HepG2 (cell line): ENCODE data around the gene GALR3. TPM values are rescaled to one million over a fixed set of nuclear protein-coding genes. Genes with fewer than 3 reads are reported as not detected.

ENCODE experiments used
- CAMTA2 ChIP-seq: sonication (generic); formaldehyde crosslinking; IDR thresholded peaks from 2 replicates; pipeline ENCODE4 v1.4.0; 2020; ENCODE audit warnings: mild to moderate bottlenecking, missing genetic modification reagents, borderline replicate concordance
- EP300 ChIP-seq, 3 experiments: sonication (generic) in 1 of 3; formaldehyde crosslinking in 1 of 3; IDR thresholded peaks; 2 replicates each; pipeline versions ENCODE4 v1.5.1 to v1.6.1; 2011 to 2020; ENCODE audit warnings: low read depth in 2 of 3, low read length in 2 of 3, borderline replicate concordance in 1 of 3, improper control_type of control experiment in 1 of 3, mild to moderate bottlenecking in 1 of 3, missing genetic modification reagents in 1 of 3, moderate library complexity in 1 of 3
- GZF1 ChIP-seq: sonication (generic); formaldehyde crosslinking; IDR thresholded peaks from 2 replicates; pipeline ENCODE4 v1.5.1; 2020; ENCODE audit warnings: mild to moderate bottlenecking, missing genetic modification reagents
- HCFC1 ChIP-seq: fragments of 150-350 bp; IDR thresholded peaks from 2 replicates; pipeline ENCODE4 v1.6.1; 2014; ENCODE audit warnings: low read depth, low read length
- HMG20A ChIP-seq: IDR thresholded peaks from 2 replicates; pipeline ENCODE4 v1.6.1; 2016; ENCODE audit warnings: borderline replicate concordance
- MAFF ChIP-seq: IDR thresholded peaks from 2 replicates; pipeline ENCODE4 v1.6.1; 2011; ENCODE audit warnings: low read depth, low read length, improper control_type of control experiment
- ZNF282 ChIP-seq: fragments of 450-650 bp; IDR thresholded peaks from 2 replicates; pipeline ENCODE4 v1.6.1; 2018; ENCODE audit not compliant: partially characterized antibody
- ZNF674 ChIP-seq: sonication (generic); formaldehyde crosslinking; IDR thresholded peaks from 2 replicates; pipeline ENCODE4 v1.5.0; 2020; ENCODE audit warnings: low read depth, mild to moderate bottlenecking, missing genetic modification reagents
- polyA plus RNA-seq, 8 experiments: library from polyadenylated mRNA; depleted of rRNA in 3 of 8; stranded (reverse) in 7 of 8; unstranded in 1 of 8; fragments of >200 nt; fragmentation: Illumina TruSeq in 4 of 8; extraction: Trizol in 4 of 8; gene quantifications; 2 replicates each; pipeline versions ENCODE4 v1.2.1 to v1.2.3, GENCODE V29; 2011 to 2016; ENCODE audit warnings: low read depth in 4 of 8, missing spikeins in 1 of 8, mixed read lengths in 1 of 8; ENCODE audit not compliant: insufficient read depth in 1 of 8
- total RNA-seq, 5 experiments: library from RNA; depleted of rRNA; stranded (reverse); fragments of >200 nt; fragmentation: Illumina TruSeq; extraction: Trizol; gene quantifications; 2 replicates each; pipeline ENCODE4 v1.2.3, GENCODE V29; 2016; ENCODE audit warnings: low read depth in 1 of 5
- TF ChIP-seq, protein P1 (sequence below): sonication (generic); formaldehyde crosslinking; conservative IDR thresholded peaks from 2 replicates; pipeline ENCODE4 v1.4.0; 2020; ENCODE audit warnings: mild to moderate bottlenecking, missing genetic modification reagents, moderate library complexity
- TF ChIP-seq, protein P2 (sequence below): sonication (generic); formaldehyde crosslinking; IDR thresholded peaks from 2 replicates; pipeline ENCODE4 v1.5.1; 2020; ENCODE audit warnings: missing genetic modification reagents, mild to moderate bottlenecking, borderline replicate concordance
- TF ChIP-seq, protein P3 (sequence below): sonication (generic); formaldehyde crosslinking; IDR thresholded peaks from 2 replicates; pipeline ENCODE4 v1.8.1; 2022; ENCODE audit warnings: mild to moderate bottlenecking, missing genetic modification reagents
- TF ChIP-seq, protein P4 (sequence below): sonication (generic); formaldehyde crosslinking; IDR thresholded peaks from 2 replicates; pipeline ENCODE4 v1.4.0; 2020; ENCODE audit warnings: missing genetic modification reagents
- TF ChIP-seq, protein P5 (sequence below): sonication (generic); formaldehyde crosslinking; conservative IDR thresholded peaks from 2 replicates; pipeline ENCODE4 v1.4.0; 2020; ENCODE audit warnings: missing genetic modification reagents
- TF ChIP-seq, protein P6 (sequence below): sonication (generic); formaldehyde crosslinking; conservative IDR thresholded peaks from 2 replicates; pipeline ENCODE4 v1.8.0; 2022; ENCODE audit warnings: mild to moderate bottlenecking, moderate library complexity, missing genetic modification reagents

GALR3 gene
- total and polyA plus RNA-seq, 2 of the 13 experiments (the other 11 are each of a cell fraction or from before 2014, with no cell fraction given): 0.13 TPM; not detected in 1

DNA sequence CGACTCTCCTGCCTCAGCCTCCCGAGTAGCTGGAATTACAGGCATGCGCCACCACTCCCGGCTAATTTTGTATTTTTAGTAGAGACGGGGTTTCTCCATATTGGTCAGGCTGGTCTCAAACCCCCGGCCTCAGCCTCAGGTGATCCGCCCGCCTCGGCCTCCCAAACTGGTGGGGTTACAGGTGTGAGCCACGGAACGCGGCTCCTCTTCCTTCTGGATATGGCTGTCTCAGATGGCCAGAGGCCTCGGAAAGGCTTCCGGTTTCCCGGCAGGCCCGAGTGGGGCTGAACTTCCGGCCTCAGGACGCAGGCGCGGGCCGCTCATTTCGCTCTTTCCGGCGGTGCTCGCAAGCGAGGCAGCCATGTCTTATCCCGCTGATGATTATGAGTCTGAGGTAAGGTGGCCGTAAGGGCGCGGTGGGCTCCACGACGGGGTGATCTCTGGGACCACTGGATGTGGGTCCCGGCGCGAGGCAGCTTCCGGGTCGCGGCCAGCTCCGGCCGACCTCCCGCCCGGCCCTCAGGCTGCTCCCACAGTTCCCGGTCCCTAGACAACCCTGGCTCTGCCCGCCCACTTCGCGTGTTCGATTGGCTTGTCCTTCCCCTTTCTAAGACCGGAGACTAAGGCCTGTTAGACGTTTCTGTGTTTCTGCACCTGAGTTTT is 26.0 kb downstream of the GALR3 start, which contains the start of gene EIF3L (continued):
- TF ChIP-seq, protein P1, sequence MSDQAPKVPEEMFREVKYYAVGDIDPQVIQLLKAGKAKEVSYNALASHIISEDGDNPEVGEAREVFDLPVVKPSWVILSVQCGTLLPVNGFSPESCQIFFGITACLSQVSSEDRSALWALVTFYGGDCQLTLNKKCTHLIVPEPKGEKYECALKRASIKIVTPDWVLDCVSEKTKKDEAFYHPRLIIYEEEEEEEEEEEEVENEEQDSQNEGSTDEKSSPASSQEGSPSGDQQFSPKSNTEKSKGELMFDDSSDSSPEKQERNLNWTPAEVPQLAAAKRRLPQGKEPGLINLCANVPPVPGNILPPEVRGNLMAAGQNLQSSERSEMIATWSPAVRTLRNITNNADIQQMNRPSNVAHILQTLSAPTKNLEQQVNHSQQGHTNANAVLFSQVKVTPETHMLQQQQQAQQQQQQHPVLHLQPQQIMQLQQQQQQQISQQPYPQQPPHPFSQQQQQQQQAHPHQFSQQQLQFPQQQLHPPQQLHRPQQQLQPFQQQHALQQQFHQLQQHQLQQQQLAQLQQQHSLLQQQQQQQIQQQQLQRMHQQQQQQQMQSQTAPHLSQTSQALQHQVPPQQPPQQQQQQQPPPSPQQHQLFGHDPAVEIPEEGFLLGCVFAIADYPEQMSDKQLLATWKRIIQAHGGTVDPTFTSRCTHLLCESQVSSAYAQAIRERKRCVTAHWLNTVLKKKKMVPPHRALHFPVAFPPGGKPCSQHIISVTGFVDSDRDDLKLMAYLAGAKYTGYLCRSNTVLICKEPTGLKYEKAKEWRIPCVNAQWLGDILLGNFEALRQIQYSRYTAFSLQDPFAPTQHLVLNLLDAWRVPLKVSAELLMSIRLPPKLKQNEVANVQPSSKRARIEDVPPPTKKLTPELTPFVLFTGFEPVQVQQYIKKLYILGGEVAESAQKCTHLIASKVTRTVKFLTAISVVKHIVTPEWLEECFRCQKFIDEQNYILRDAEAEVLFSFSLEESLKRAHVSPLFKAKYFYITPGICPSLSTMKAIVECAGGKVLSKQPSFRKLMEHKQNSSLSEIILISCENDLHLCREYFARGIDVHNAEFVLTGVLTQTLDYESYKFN (CRISPR knock-in tag): no peak; the same call in none of the 2 replicates
- TF ChIP-seq, protein P2, sequence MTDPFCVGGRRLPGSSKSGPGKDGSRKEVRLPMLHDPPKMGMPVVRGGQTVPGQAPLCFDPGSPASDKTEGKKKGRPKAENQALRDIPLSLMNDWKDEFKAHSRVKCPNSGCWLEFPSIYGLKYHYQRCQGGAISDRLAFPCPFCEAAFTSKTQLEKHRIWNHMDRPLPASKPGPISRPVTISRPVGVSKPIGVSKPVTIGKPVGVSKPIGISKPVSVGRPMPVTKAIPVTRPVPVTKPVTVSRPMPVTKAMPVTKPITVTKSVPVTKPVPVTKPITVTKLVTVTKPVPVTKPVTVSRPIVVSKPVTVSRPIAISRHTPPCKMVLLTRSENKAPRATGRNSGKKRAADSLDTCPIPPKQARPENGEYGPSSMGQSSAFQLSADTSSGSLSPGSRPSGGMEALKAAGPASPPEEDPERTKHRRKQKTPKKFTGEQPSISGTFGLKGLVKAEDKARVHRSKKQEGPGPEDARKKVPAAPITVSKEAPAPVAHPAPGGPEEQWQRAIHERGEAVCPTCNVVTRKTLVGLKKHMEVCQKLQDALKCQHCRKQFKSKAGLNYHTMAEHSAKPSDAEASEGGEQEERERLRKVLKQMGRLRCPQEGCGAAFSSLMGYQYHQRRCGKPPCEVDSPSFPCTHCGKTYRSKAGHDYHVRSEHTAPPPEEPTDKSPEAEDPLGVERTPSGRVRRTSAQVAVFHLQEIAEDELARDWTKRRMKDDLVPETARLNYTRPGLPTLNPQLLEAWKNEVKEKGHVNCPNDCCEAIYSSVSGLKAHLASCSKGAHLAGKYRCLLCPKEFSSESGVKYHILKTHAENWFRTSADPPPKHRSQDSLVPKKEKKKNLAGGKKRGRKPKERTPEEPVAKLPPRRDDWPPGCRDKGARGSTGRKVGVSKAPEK (CRISPR knock-in tag): no peak
- TF ChIP-seq, protein P3, sequence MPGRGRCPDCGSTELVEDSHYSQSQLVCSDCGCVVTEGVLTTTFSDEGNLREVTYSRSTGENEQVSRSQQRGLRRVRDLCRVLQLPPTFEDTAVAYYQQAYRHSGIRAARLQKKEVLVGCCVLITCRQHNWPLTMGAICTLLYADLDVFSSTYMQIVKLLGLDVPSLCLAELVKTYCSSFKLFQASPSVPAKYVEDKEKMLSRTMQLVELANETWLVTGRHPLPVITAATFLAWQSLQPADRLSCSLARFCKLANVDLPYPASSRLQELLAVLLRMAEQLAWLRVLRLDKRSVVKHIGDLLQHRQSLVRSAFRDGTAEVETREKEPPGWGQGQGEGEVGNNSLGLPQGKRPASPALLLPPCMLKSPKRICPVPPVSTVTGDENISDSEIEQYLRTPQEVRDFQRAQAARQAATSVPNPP: peak; percentile 58; the same call in 1 of the 2 replicates
- TF ChIP-seq, protein P4, sequence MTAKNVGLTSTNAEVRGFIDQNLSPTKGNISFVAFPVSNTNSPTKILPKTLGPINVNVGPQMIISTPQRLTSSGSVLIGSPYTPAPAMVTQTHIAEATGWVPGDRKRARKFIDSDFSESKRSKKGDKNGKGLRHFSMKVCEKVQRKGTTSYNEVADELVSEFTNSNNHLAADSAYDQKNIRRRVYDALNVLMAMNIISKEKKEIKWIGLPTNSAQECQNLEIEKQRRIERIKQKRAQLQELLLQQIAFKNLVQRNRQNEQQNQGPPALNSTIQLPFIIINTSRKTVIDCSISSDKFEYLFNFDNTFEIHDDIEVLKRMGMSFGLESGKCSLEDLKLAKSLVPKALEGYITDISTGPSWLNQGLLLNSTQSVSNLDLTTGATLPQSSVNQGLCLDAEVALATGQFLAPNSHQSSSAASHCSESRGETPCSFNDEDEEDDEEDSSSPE (CRISPR knock-in tag): peak; percentile 68
- TF ChIP-seq HMG20A (CRISPR knock-in tag) (no peak), GZF1 (CRISPR knock-in tag) (no peak), ZNF674 (no peak), HCFC1 (peak; percentile 48; the same call in 1 of the 2 replicates), CAMTA2 (CRISPR knock-in tag) (no peak), ZNF282 (no peak), MAFF (no peak), EP300 (IDR thresholded peaks at IDR 0.05; ENCODE audit: low read depth in 2 of 2, low read length in 2 of 2) (no peak), EP300 (CRISPR knock-in tag; IDR thresholded peaks at IDR 0.05; ENCODE audit: borderline replicate concordance) (no peak)
- TF ChIP-seq, protein P5, sequence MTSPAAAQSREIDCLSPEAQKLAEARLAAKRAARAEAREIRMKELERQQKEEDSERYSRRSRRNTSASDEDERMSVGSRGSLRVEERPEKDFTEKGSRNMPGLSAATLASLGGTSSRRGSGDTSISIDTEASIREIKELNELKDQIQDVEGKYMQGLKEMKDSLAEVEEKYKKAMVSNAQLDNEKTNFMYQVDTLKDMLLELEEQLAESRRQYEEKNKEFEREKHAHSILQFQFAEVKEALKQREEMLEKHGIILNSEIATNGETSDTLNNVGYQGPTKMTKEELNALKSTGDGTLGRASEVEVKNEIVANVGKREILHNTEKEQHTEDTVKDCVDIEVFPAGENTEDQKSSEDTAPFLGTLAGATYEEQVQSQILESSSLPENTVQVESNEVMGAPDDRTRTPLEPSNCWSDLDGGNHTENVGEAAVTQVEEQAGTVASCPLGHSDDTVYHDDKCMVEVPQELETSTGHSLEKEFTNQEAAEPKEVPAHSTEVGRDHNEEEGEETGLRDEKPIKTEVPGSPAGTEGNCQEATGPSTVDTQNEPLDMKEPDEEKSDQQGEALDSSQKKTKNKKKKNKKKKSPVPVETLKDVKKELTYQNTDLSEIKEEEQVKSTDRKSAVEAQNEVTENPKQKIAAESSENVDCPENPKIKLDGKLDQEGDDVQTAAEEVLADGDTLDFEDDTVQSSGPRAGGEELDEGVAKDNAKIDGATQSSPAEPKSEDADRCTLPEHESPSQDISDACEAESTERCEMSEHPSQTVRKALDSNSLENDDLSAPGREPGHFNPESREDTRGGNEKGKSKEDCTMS (CRISPR knock-in tag): no peak
- TF ChIP-seq, protein P6, sequence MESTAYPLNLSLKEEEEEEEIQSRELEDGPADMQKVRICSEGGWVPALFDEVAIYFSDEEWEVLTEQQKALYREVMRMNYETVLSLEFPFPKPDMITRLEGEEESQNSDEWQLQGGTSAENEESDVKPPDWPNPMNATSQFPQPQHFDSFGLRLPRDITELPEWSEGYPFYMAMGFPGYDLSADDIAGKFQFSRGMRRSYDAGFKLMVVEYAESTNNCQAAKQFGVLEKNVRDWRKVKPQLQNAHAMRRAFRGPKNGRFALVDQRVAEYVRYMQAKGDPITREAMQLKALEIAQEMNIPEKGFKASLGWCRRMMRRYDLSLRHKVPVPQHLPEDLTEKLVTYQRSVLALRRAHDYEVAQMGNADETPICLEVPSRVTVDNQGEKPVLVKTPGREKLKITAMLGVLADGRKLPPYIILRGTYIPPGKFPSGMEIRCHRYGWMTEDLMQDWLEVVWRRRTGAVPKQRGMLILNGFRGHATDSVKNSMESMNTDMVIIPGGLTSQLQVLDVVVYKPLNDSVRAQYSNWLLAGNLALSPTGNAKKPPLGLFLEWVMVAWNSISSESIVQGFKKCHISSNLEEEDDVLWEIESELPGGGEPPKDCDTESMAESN (CRISPR knock-in tag): peak; percentile 80; the same call in 1 of the 2 replicates
